Embryonic facial prominence (tissue), 1 donor: ENCODE measurements around the gene CBARP.
"Not testable (repeated sequence)": the region's sequence is repeated elsewhere in the genome, so short reads cannot be mapped to it uniquely, and the experiment has no call there.

Experiments used
- DNase-seq: peaks from one replicate; pipeline ENCODE4 v3.0.0-alpha.2; 2016; ENCODE audit errors: extremely low spot score

CBARP gene

GRCh38 chr19:1252821-1253513, 15.2 kb upstream of the CBARP start:
- no peak for DNase-seq

GRCh38 chr19:1252221-1252820, 14.5 kb upstream of the CBARP start:
- DNase-seq = no peak

GRCh38 chr19:1251330-1252220, 13.8 kb upstream of the CBARP start:
- no peak for DNase-seq

DNA sequence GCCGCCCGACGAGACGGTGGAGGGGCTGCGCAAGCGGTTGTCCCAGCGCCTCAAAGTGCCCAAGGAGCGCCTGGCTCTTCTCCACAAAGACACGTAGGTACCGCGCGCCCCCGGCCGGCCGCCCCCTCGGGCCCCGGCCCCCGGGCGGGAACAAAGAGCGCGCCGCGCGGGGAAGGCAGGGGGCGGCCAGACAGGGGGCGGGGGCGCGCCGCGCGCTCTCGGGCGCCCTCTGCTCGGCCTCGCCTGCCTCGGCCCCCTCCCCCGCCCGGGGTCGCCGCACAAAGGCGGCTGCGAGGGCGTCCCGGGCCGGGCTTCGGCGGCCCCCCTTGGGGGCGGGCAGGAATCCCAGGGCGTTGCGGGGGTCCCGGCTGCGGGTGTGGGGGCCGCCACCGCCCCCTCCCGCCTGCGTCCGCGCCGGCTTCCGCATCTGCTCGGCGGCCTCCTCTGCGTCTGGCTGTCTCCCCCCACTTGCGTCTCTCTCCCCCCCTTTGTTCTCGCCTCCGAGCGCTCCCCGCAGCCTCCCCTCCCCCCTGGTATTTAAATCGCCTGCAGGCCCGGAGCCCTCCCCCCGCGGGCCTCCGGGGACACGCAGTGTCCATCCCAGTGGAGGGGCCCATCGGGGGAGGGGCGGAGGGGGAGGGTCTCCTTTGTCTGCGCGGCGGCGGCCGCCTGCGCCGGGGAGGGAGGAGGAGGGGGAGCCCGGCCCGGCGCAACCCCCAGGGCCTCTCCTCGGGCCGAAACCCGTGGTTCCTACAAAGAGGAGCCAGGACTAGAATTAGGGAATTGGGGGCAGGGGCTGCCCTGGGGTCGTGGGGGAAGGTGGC, 12.8 kb upstream of the CBARP start:
- DNase-seq = no peak

- DNase-seq = no peak
These were observed 12.2 kb upstream of the CBARP start for GRCh38 chr19:1249990-1250436.

GRCh38 chr19:1249298-1249989, 11.6 kb upstream of the CBARP start:
- DNase-seq = peak; percentile 94

DNA sequence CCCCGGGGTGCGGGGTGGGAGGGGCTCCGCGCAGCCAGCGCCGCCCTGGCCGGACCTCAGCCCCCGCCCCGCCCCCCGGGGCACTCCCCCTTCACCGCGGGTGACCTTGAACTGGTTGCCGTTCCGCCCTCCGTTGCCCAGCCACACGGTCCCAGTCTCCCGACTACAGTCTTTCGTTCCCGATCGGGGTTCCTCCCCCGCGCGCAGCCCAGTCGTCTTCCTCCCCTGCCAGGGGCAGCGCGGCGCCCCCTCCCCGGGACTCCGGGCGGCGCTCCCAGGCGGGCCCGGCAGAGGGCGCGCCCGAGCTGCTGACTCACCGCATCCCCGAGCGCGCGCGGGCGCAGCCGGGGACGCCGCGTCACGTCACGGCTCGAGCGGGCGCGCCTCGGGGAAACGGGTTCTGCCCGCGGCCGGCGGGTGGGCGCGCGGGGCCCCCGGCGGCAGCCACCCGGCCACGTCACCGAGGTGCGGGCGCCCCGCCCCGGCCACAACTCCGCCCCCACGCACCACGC, 11.0 kb upstream of the CBARP start:
- DNase-seq = no peak

- no peak for DNase-seq
These were observed 10.5 kb upstream of the CBARP start, which contains the start of gene MIDN for GRCh38 chr19:1248139-1248785. TSS of gene MIDN (plus strand) at chr19:1248583. CDS start at chr19:1250297, 1,714 bp downstream.

- DNase-seq = no peak
These were observed 9.9 kb upstream of the CBARP start for GRCh38 chr19:1247748-1248138.

DNA sequence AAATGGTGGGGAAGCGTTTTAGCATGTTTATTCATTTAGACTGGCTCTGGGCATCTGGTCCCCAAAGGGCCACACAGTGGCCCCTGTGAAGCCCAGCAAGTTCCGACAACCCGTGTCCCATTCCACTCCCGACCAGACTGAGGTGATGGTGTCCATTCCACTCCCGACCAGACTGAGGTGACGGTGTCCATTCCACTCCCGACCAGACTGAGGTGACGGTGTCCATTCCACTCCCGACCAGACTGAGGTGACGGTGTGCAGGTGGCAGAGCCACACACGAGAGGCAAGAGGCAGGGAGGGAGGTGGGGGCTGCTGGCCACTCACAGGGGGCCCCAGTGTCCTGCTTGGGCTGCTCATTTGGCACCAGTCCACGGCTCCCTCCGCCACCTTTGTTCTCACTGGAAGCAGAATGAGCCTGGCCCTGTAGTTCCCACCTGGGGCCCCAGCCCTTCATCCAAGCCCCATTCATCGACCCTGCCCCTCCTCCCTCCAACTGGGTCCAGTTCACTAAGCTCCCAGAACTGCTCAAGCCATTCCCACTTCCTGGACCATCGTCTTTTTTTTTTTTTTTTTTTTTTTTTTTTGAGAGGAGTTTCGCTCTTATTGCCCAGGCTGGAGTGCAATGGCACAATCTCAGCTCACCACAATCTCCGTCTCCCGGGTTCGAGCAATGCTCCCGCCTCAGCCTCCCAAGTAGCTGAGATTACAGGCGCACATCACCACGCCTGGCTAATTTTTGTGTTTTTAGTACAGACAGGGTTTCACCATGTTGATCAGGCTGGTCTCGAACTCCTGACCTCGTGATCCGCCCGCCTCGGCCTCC, 8.7 kb upstream of the CBARP start:
- not testable (repeated sequence) for DNase-seq

DNA sequence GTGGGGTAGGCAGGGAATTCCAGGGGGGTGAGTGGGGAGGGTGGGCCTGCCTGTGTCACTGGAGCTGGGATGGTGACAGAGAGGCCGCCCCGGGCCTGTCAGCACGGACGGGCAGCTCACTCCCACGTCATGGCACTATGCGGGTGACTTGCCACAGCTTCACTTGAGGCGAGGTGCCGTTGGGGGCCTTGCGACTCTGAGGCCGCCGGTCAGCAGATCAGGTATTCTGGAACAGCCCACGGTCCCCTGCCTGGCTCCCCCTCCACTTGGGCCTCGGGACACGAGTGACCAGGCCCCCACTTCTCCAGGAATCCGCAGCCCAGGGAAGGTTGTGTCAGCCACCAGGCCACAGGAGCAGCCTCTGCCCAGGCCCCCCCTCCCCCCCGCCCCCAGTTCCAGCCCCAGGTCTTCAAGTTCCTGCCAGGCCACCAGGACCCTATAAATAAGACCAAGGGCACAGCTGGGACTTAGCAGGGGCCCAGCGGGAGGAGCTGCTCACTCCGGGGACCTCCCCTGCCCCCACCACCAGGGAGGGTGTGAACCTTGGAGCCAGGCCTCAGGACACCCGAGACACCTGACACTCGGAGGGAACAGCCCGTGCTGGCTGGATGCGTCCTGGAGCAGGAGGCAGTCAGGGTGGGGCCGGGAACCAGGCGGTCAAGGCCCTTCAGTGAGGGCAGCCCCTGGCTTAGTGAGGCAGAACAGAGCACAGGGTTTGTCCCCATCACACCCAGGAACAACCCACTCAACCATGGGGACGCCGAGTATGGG, 7.9 kb upstream of the CBARP start:
- no peak for DNase-seq

DNA sequence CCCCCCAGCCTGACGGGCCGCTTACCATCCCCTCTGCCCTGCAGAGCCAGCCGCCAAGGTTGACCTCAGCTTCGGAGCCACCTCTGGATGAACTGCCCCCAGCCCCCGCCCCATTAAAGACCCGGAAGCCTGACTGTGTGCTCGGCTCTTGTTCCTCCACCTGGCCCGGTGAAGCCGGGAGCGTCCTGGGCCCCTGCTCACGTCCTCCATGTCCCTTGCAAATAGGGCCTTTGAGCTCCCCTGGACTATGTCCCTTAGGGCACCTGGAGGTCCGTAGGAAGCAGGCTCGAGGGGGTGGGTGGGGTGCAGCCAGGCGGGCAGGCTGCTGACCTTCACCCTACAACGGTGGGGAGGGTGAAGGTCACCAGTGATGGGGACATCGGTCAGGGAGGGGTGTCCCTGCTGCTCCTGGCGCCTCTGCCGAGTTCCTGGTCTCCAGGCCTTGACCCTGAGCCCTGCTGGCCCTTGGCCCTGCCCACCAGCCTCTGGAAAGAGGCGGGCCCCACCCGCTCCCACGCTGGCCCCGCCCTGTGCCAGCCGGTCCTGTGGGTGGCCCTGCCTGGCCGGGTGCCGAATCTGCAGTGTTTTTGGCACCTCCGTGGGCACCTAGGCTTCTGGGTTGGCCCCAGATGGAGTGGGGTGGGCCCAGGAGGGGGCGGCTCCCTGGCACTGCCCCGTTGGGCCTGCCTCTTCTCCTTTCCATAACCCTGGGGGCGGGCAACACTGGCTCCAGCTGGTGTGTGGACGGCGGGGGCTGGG, 7.1 kb upstream of the CBARP start:
- DNase-seq = no peak

GRCh38 chr19:1243768-1244692, 6.2 kb upstream of the CBARP start:
- DNase-seq = no peak

GRCh38 chr19:1241417-1242095, 3.8 kb upstream of the CBARP start, which contains the start of gene ATP5F1D:
TSS of gene ATP5F1D (plus strand) at chr19:1241751. CDS start at chr19:1241851, 100 bp downstream.
- peak; percentile 79 for DNase-seq

DNA sequence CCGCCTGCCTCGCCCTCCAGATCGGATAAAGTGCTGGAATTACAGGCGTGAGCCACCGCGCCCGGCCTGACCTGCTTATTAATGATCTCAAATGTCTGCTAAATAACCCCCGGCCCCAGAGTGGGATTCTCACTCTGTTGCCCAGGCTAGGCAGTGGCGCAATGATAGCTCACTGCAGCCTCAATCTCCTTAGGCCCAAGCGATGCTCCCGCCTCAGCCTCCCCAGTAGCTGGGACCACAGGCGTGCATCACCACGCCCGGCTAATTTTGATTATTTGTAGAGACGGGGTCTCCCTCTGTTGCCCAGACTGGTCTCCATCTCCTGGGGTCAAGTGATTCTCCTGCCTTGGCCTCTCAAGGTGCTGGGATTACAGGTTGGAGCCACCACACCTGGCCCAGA, 3.1 kb upstream of the CBARP start:
- no peak for DNase-seq
